HCT116 (cell line): ENCODE measurements around the gene PATL1. TPM values are rescaled to one million over a fixed set of nuclear protein-coding genes. Genes with fewer than 3 reads are reported as not detected.

Experiments
- ATAC-seq: fragments of 200-7000 bp; cut with Tn5 transposase; 2 replicates; pipeline ENCODE4 v1.9.1; 2020; ENCODE audit warnings: mild to moderate bottlenecking, moderate library complexity
- BruUV-seq: library from RNA; stranded (reverse); fragments of 400-500 nt; replicated peaks from 2 replicates; lab custom pipeline; 2021; lab: Mats Ljungman, UMichigan
- CTCF ChIA-PET: fragments of 300-600 bp; sonication (Branson Sonifier 250); formaldehyde crosslinking; loops from one replicate; lab custom pipeline; 2021; ENCODE audit warnings: antibody characterized with exemption; lab: Charles Lee
- POLR2A ChIA-PET: fragments of 300-600, 350-600 bp; sonication (Branson Sonifier 250); formaldehyde crosslinking; loops from one replicate; lab custom pipeline; 2021; ENCODE audit warnings: antibody characterized with exemption; lab: Charles Lee
- RAD21 ChIA-PET, 2 experiments: fragments of 300-600 bp; sonication (Branson Sonifier 250); formaldehyde crosslinking; loops; one replicate each; lab custom pipeline; 2023; ENCODE audit warnings: low total read pairs in 2 of 2; ENCODE audit not compliant: uncharacterized antibody in 2 of 2, unreplicated experiment in 2 of 2, low non-redundant PET in 1 of 2; lab: Charles Lee
- DNase-seq: peaks from one replicate; pipeline ENCODE4 v3.0.0-alpha.2; 2010; ENCODE audit warnings: low read depth, low spot score
- H2AFZ ChIP-seq: fragments of 200-600 bp; shearing (Covaris generic), sonication (generic); 2 replicates; pipeline ENCODE4 v1.6.1; 2017; ENCODE audit warnings: low read depth, mixed run types, mixed read lengths, antibody characterized with exemption, low read length; ENCODE audit not compliant: poor library complexity, severe bottlenecking
- H3K27ac ChIP-seq: 2 replicates; pipeline ENCODE4 v1.5.1; 2012; ENCODE audit warnings: low read depth, low read length
- H3K27me3 ChIP-seq: fragments of 200-600 bp; sonication (generic); 2 replicates; pipeline ENCODE4 v1.6.1; 2016; ENCODE audit warnings: mixed run types, low read length, mixed read lengths; ENCODE audit not compliant: insufficient read depth
- H3K36me3 ChIP-seq, 2 experiments: fragments of 200-500 bp in 1 of 2; fragments of 200-600 bp in 1 of 2; sonication (Bioruptor generic) in 1 of 2; sonication (generic) in 1 of 2; 2 replicates each; pipeline versions ENCODE4 v1.5.1 to v1.6.1; 2014 to 2016; ENCODE audit warnings: low read length in 2 of 2, inconsistent platforms in 1 of 2, mixed read lengths in 1 of 2, mixed run types in 1 of 2; ENCODE audit not compliant: insufficient read depth in 2 of 2, control insufficient read depth in 1 of 2
- H3K4me1 ChIP-seq, 2 experiments: fragments of 200-600 bp in 1 of 2; sonication (generic) in 1 of 2; 2 replicates each; pipeline versions ENCODE4 v1.5.1 to v1.6.1; 2012 to 2017; ENCODE audit warnings: low read length in 2 of 2, inconsistent platforms in 1 of 2, mild to moderate bottlenecking in 1 of 2, mixed read lengths in 1 of 2, mixed run types in 1 of 2, moderate library complexity in 1 of 2; ENCODE audit not compliant: insufficient read depth in 2 of 2, control insufficient read depth in 1 of 2
- H3K4me2 ChIP-seq: fragments of 200-600 bp; sonication (generic); 2 replicates; pipeline ENCODE4 v1.6.1; 2017; ENCODE audit warnings: mixed run types, low read length, mixed read lengths
- H3K4me3 ChIP-seq, 2 experiments: fragments of 200-600 bp in 1 of 2; sonication (generic) in 1 of 2; replicated peaks in 1 of 2; 2 replicates each; pipeline ENCODE4 v1.5.1; 2011 to 2016; ENCODE audit warnings: low read length in 2 of 2, control low read depth in 1 of 2, low read depth in 1 of 2, mild to moderate bottlenecking in 1 of 2, mixed read lengths in 1 of 2, mixed run types in 1 of 2
- H3K79me2 ChIP-seq: fragments of 200-600 bp; sonication (generic); 2 replicates; pipeline ENCODE4 v1.6.1; 2017; ENCODE audit warnings: mild to moderate bottlenecking, mixed run types, low read length, moderate library complexity, mixed read lengths; ENCODE audit not compliant: insufficient read depth
- H3K9ac ChIP-seq: fragments of 200-600 bp; sonication (generic); 2 replicates; pipeline ENCODE4 v1.6.1; 2016; ENCODE audit warnings: low read length, mixed read lengths
- H3K9me2 ChIP-seq: fragments of 200-600 bp; sonication (generic), shearing (Covaris generic); 2 replicates; pipeline ENCODE4 v1.6.1; 2017; ENCODE audit warnings: mixed run types, mild to moderate bottlenecking, moderate library complexity; ENCODE audit not compliant: insufficient read depth
- H3K9me3 ChIP-seq, 2 experiments: fragments of 200-500 bp in 1 of 2; fragments of 200-600 bp in 1 of 2; sonication (Bioruptor generic) in 1 of 2; sonication (generic) in 1 of 2; 2 replicates each; pipeline ENCODE4 v1.6.1; 2014 to 2017; ENCODE audit warnings: low read length in 2 of 2, mixed read lengths in 2 of 2, inconsistent platforms in 1 of 2, low read depth in 1 of 2, mild to moderate bottlenecking in 1 of 2, mixed run types in 1 of 2, moderate library complexity in 1 of 2; ENCODE audit not compliant: control insufficient read depth in 1 of 2, insufficient read depth in 1 of 2
- H4K20me1 ChIP-seq: fragments of 200-600 bp; sonication (generic), shearing (Covaris generic); 2 replicates; pipeline ENCODE4 v1.6.1; 2017; ENCODE audit warnings: mixed run types, mild to moderate bottlenecking, moderate library complexity; ENCODE audit not compliant: insufficient read depth
- EGR1 ChIP-seq: IDR thresholded peaks from 2 replicates; pipeline ENCODE4 v1.6.1; 2012; ENCODE audit warnings: low read depth
- ELF1 ChIP-seq: IDR thresholded peaks from 2 replicates; pipeline ENCODE4 v1.6.1; 2012; ENCODE audit warnings: low read depth, borderline replicate concordance
- FOSL1 ChIP-seq: IDR thresholded peaks from 2 replicates; pipeline ENCODE4 v1.6.1; 2012; ENCODE audit warnings: low read depth
- JUND ChIP-seq: IDR thresholded peaks from 2 replicates; pipeline ENCODE4 v1.6.1; 2012
- MAX ChIP-seq: IDR thresholded peaks from 2 replicates; pipeline ENCODE4 v1.6.1; 2012
- POLR2A ChIP-seq: IDR thresholded peaks from 2 replicates; pipeline ENCODE4 v1.7.0; 2011; ENCODE audit warnings: borderline replicate concordance; ENCODE audit not compliant: insufficient read depth, insufficient read length; ENCODE audit errors: extremely low read depth
- POLR2AphosphoS5 ChIP-seq: IDR thresholded peaks from 2 replicates; pipeline ENCODE4 v1.6.1; 2011; ENCODE audit warnings: mild to moderate bottlenecking, low read depth, low read length, moderate library complexity
- RAD21 ChIP-seq: IDR thresholded peaks from 2 replicates; pipeline ENCODE4 v1.6.1; 2012; ENCODE audit warnings: low read depth, mild to moderate bottlenecking
- REST ChIP-seq: IDR thresholded peaks from 2 replicates; pipeline ENCODE4 v1.6.1; 2012; ENCODE audit warnings: low read depth
- SP1 ChIP-seq: IDR thresholded peaks from 2 replicates; pipeline ENCODE4 v1.6.1; 2012; ENCODE audit warnings: low read depth
- SRF ChIP-seq: IDR thresholded peaks from 2 replicates; pipeline ENCODE4 v1.6.1; 2012; ENCODE audit warnings: low read depth
- TCF7L2 ChIP-seq: IDR thresholded peaks from 2 replicates; pipeline ENCODE4 v1.7.0; 2011; ENCODE audit warnings: borderline replicate concordance, inconsistent platforms; ENCODE audit not compliant: insufficient read depth, insufficient read length; ENCODE audit errors: extremely low read depth
- YY1 ChIP-seq: IDR thresholded peaks from 2 replicates; pipeline ENCODE4 v1.6.1; 2011; ENCODE audit warnings: low read length, low read depth, moderate library complexity, mild to moderate bottlenecking; ENCODE audit not compliant: insufficient replicate concordance; ENCODE audit errors: extremely low read depth
- ZBTB33 ChIP-seq: IDR thresholded peaks from 2 replicates; pipeline ENCODE4 v1.6.1; 2011; ENCODE audit warnings: mild to moderate bottlenecking, low read length, moderate library complexity; ENCODE audit not compliant: insufficient replicate concordance; ENCODE audit errors: extremely low read depth
- ZFX ChIP-seq: fragments of 450-650 bp; IDR thresholded peaks from 2 replicates; pipeline ENCODE4 v1.6.1; 2017
- ZNF274 ChIP-seq: fragments of 200-500 bp; sonication (Bioruptor generic); IDR thresholded peaks from 2 replicates; pipeline ENCODE4 v1.6.1; 2014; ENCODE audit warnings: mild to moderate bottlenecking, low read depth, low read length, inconsistent platforms
- intact Hi-C: fragments of 100-400 bp; cut with micrococcal nuclease; formaldehyde crosslinking; loops from 2 replicates; pipeline ENCODE4 v1.10.0; 2022
- total RNA-seq: library from RNA; stranded (reverse); gene quantifications from one replicate; pipeline ENCODE4 v1.2.1, GENCODE V29; 2021; ENCODE audit not compliant: unreplicated experiment

PATL1 gene
- total RNA-seq, 1 experiment from 2014 or later, result 37.6 TPM

GRCh38 chr11:59600636-59601035 is 68.2 kb downstream of the PATL1 start (continued):
- TF ChIP-seq YY1, result no peak
- TF ChIP-seq, all 23 proteins: peak for 0

- peaks cover 44 to 48% of the 10 kb centered on the region in 2 experiments for H3K36me3 ChIP-seq
- peaks cover 21% of the 10 kb centered on the region; the same call in 1 of the 2 replicates for H3K79me2 ChIP-seq
- H3K4me3 ChIP-seq, result no peak overlapping the region
- H2AFZ ChIP-seq, result no peak overlapping the region
- H3K4me2 ChIP-seq, result no peak overlapping the region
- no peak for ATAC-seq
- H3K9me2 ChIP-seq, result no peaks in the 10 kb centered on the region
- no peaks in the 10 kb centered on the region for H3K9me3 ChIP-seq
- CTCF ChIA-PET, result no interaction called here
- no peak for TF ChIP-seq TCF7L2
- TF ChIP-seq ZNF274, result no peak
- no peak for TF ChIP-seq YY1
- no peak for TF ChIP-seq FOSL1
- TF ChIP-seq RAD21, result no peak
- TF ChIP-seq ELF1, result no peak
- no peak for TF ChIP-seq ZFX
- TF ChIP-seq POLR2A, result no peak
- no peak for TF ChIP-seq REST
- TF ChIP-seq SP1, result no peak
- TF ChIP-seq EGR1, result no peak
- TF ChIP-seq POLR2AphosphoS5, result no peak
- TF ChIP-seq JUND, result no peak
- no peak for TF ChIP-seq ZBTB33
- TF ChIP-seq MAX, result no peak
- TF ChIP-seq SRF, result no peak
- TF ChIP-seq, all 23 proteins: peak for 0
- Histone ChIP-seq H4K20me1 (no peaks in the 10 kb centered on the region), H3K4me1 (no peaks in the 10 kb centered on the region), H3K27ac (no peak overlapping the region), H3K27me3 (no peaks in the 10 kb centered on the region), H3K9ac (no peak overlapping the region)
- RAD21 ChIA-PET, result no interaction called here
- POLR2A ChIA-PET, result interaction anchor here (0.7 kb wide), 1 partner anchor 57 kb away, joined by 3 read pairs; no protein-coding TSS in a partner anchor
- no TSS peak for BruUV-seq
- no peak for DNase-seq
- intact Hi-C loops, result loop anchor here (5.0 kb wide), 1 partner anchor 52 kb away; no protein-coding TSS in a partner anchor
Measured at GRCh38 chr11:59600234-59600633, 68.6 kb downstream of the PATL1 start.
